Measurements from ENCODE around the gene SLC5A7.

Gene SLC5A7

GRCh38 chr2:107986278-107987217 lies at the start of gene SLC5A7:
Gene SLC5A7 (plus strand): TSS chr2:107986524. CDS start chr2:107988156, 1,632 bp downstream.
- TF ChIP-seq TCF4 (CRISPR knock-in tag; IDR thresholded peaks at IDR 0.05; ENCODE audit: borderline replicate concordance) (no peak), ZC3H10 (CRISPR knock-in tag; IDR thresholded peaks at IDR 0.05) (no peak), ZNF565 (CRISPR knock-in tag; conservative IDR thresholded peaks at IDR 0.05; ENCODE audit: low read depth) (no peak), PPARA (CRISPR knock-in tag; IDR thresholded peaks at IDR 0.05; ENCODE audit: borderline replicate concordance) (no peak), TSHZ2 (CRISPR knock-in tag; IDR thresholded peaks at IDR 0.05) (no peak), ZNF70 (CRISPR knock-in tag; IDR thresholded peaks at IDR 0.05) (no peak), ZNF8 (CRISPR knock-in tag; IDR thresholded peaks at IDR 0.05) (no peak)
- peak; percentile 31 for ATAC-seq

GRCh38 chr2:107961395-107961794 lies 24.9 kb upstream of the SLC5A7 start:
- no peak for ATAC-seq
- no peak for TF ChIP-seq TSHZ2 (CRISPR knock-in tag; IDR thresholded peaks at IDR 0.05)
- TF ChIP-seq PATZ1 (CRISPR knock-in tag; IDR thresholded peaks at IDR 0.05; ENCODE audit: borderline replicate concordance): no peak
- no peak for TF ChIP-seq POU6F1 (CRISPR knock-in tag; IDR thresholded peaks at IDR 0.05; ENCODE audit: borderline replicate concordance, low read depth)
- no peak for TF ChIP-seq TOX (CRISPR knock-in tag; IDR thresholded peaks at IDR 0.05; ENCODE audit: borderline replicate concordance)
- no peak for TF ChIP-seq ZC3H10 (CRISPR knock-in tag; IDR thresholded peaks at IDR 0.05)
- TF ChIP-seq SNAI2 (CRISPR knock-in tag; IDR thresholded peaks at IDR 0.05): no peak
- TF ChIP-seq ZNF8 (CRISPR knock-in tag; IDR thresholded peaks at IDR 0.05): no peak

- ATAC-seq: no peak; the same call in 2 of the 3 replicates
- no peak for TF ChIP-seq ESRRG (CRISPR knock-in tag; IDR thresholded peaks at IDR 0.05)
- no peak for TF ChIP-seq BACH2 (CRISPR knock-in tag; IDR thresholded peaks at IDR 0.05; ENCODE audit: borderline replicate concordance)
- TF ChIP-seq ZFP30 (CRISPR knock-in tag; IDR thresholded peaks at IDR 0.05): no peak
- no peak for TF ChIP-seq CSRNP3 (CRISPR knock-in tag; IDR thresholded peaks at IDR 0.05)
- TF ChIP-seq RARB (CRISPR knock-in tag; IDR thresholded peaks at IDR 0.05): no peak
- no peak for TF ChIP-seq ZNF565 (CRISPR knock-in tag; conservative IDR thresholded peaks at IDR 0.05; ENCODE audit: low read depth)
- TF ChIP-seq CREB5 (CRISPR knock-in tag; IDR thresholded peaks at IDR 0.05; ENCODE audit: low read depth): no peak
- no peak for TF ChIP-seq ARNTL (CRISPR knock-in tag; IDR thresholded peaks at IDR 0.05; ENCODE audit: borderline replicate concordance, low read depth)
- no peak for TF ChIP-seq PPARA (CRISPR knock-in tag; IDR thresholded peaks at IDR 0.05; ENCODE audit: borderline replicate concordance)
- TF ChIP-seq GLIS3 (CRISPR knock-in tag; IDR thresholded peaks at IDR 0.05): no peak
- no peak for TF ChIP-seq TCF4 (CRISPR knock-in tag; IDR thresholded peaks at IDR 0.05; ENCODE audit: borderline replicate concordance)
- TF ChIP-seq SNAI2 (CRISPR knock-in tag; IDR thresholded peaks at IDR 0.05): no peak
- TF ChIP-seq OSR1 (CRISPR knock-in tag; IDR thresholded peaks at IDR 0.05): no peak
- TF ChIP-seq ZC3H10 (CRISPR knock-in tag; IDR thresholded peaks at IDR 0.05): no peak
These were observed 22.1 kb upstream of the SLC5A7 start for GRCh38 chr2:107964185-107964584.

Measured in SK-N-SH treated with all-trans-retinoic acid at 6 μM for 48 hours (cell line).